OCI-LY7 (cell line): ENCODE results near the gene HIVEP3.

Experiments used
- CTCF ChIP-seq: fragments of 200-600 bp; sonication (generic); conservative IDR thresholded peaks from 2 replicates; pipeline ENCODE4 v1.5.1; 2014; ENCODE audit warnings: mild to moderate bottlenecking, antibody characterized with exemption, low read length, moderate library complexity, mixed read lengths
- EZH2phosphoT487 ChIP-seq: fragments of 200-600 bp; sonication (generic); IDR thresholded peaks from 2 replicates; pipeline ENCODE4 v1.6.1; 2018; ENCODE audit warnings: low read depth, borderline replicate concordance, mild to moderate bottlenecking, mixed run types, antibody characterized with exemption, low read length, moderate library complexity, mixed read lengths

- no peak for TF ChIP-seq CTCF
- no peak for TF ChIP-seq EZH2phosphoT487
Observed at GRCh38 chr1:41670217-41670957, 248.3 kb downstream of the HIVEP3 start.
